HAP-1 (cell line): ENCODE measurements around the gene REPS1.

Experiments used
- DNase-seq, 2 experiments: peaks; one replicate each; pipeline ENCODE4 v3.0.0-alpha.2; 2016 to 2020; ENCODE audit warnings: low spot score in 2 of 2
- H3K27me3 ChIP-seq: fragments of 250-450 bp; sonication (Bioruptor Pico); 2 replicates; pipeline ENCODE4 v1.5.1; 2020; ENCODE audit warnings: low read depth, mild to moderate bottlenecking, moderate library complexity
- H3K36me3 ChIP-seq: fragments of 250-450 bp; sonication (Bioruptor Pico); replicated peaks from 2 replicates; pipeline ENCODE4 v1.5.1; 2020; ENCODE audit warnings: mild to moderate bottlenecking
- H3K4me1 ChIP-seq: fragments of 250-450 bp; sonication (Bioruptor Pico); 2 replicates; pipeline ENCODE4 v1.5.1; 2020; ENCODE audit warnings: mild to moderate bottlenecking
- H3K4me3 ChIP-seq: fragments of 250-450 bp; sonication (Bioruptor Pico); 2 replicates; pipeline ENCODE4 v1.5.1; 2020; ENCODE audit warnings: mild to moderate bottlenecking, moderate library complexity
- H3K9me3 ChIP-seq: fragments of 250-450 bp; sonication (Bioruptor Pico); 2 replicates; pipeline ENCODE4 v1.5.1; 2020; ENCODE audit warnings: mild to moderate bottlenecking, moderate library complexity
- in situ Hi-C: fragments of 300-500 bp; cut with MboI; formaldehyde crosslinking; loops from 3 replicates; pipeline ENCODE4 v1.14.3; 2020; ENCODE audit warnings: low sequenced_read_pairs, inconsistent platforms, mixed read lengths

The REPS1 gene

GRCh38 chr6:138914701-138915100, 73.4 kb downstream of the REPS1 start:
- Histone ChIP-seq H3K4me1 (no peaks in the 10 kb centered on the region), H3K4me3 (no peak overlapping the region)

GRCh38 chr6:138912308-138912707, 75.7 kb downstream of the REPS1 start:
- in situ Hi-C loops: no loop called here
- H3K4me3 ChIP-seq: no peak overlapping the region
- H3K4me1 ChIP-seq: no peaks in the 10 kb centered on the region
- DNase-seq: no peak
- H3K9me3 ChIP-seq: no peaks in the 10 kb centered on the region
- H3K27me3 ChIP-seq: no peaks in the 10 kb centered on the region
- peaks cover 56% of the 10 kb centered on the region for H3K36me3 ChIP-seq

More at GRCh38 chr6:138914701-138915100, 73.4 kb downstream of the REPS1 start:
- Histone ChIP-seq H3K36me3 (peaks cover 46% of the 10 kb centered on the region), H3K27me3 (no peaks in the 10 kb centered on the region), H3K9me3 (no peaks in the 10 kb centered on the region)
- no peak for DNase-seq
- in situ Hi-C loops: no loop called here

GRCh38 chr6:138909975-138910374, 78.1 kb downstream of the REPS1 start:
- H3K27me3 ChIP-seq: no peaks in the 10 kb centered on the region
- no peaks in the 10 kb centered on the region for H3K4me1 ChIP-seq
- no peak overlapping the region for H3K4me3 ChIP-seq
- H3K9me3 ChIP-seq: no peaks in the 10 kb centered on the region
- no peak for DNase-seq
- H3K36me3 ChIP-seq: peaks cover 58% of the 10 kb centered on the region
- in situ Hi-C loops: no loop called here

- no peak overlapping the region for H3K4me3 ChIP-seq
- H3K27me3 ChIP-seq: no peaks in the 10 kb centered on the region
- in situ Hi-C loops: no loop called here
- no peak for DNase-seq
- no peaks in the 10 kb centered on the region for H3K9me3 ChIP-seq
- H3K36me3 ChIP-seq: peaks cover 60% of the 10 kb centered on the region
- H3K4me1 ChIP-seq: no peaks in the 10 kb centered on the region
Observed at GRCh38 chr6:138909511-138909910, 78.5 kb downstream of the REPS1 start.

DNA sequence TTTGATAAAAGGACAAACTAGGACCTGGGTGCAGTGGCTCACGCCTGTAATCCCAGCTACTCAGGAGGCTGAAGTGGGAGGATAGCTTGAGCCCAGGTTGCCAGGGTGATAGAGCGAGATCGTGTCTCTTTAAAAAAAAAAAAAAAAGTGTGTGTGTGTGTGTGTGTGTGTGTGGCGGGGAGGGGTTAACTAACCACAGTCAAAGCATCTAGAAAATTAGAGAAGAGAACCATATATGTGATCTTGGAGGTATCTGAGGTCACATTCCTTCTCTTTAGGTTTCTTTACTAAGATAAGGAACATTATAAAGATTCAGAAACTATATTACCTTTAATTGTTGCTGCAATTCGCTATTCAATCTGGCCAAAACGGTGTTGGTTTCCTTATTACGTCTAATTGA, 80.9 kb downstream of the REPS1 start:
- Histone ChIP-seq H3K4me3 (no peak overlapping the region), H3K27me3 (no peaks in the 10 kb centered on the region), H3K9me3 (no peaks in the 10 kb centered on the region), H3K4me1 (no peaks in the 10 kb centered on the region), H3K36me3 (peaks cover 56% of the 10 kb centered on the region)
- no peak for DNase-seq
- in situ Hi-C loops: no loop called here

DNA sequence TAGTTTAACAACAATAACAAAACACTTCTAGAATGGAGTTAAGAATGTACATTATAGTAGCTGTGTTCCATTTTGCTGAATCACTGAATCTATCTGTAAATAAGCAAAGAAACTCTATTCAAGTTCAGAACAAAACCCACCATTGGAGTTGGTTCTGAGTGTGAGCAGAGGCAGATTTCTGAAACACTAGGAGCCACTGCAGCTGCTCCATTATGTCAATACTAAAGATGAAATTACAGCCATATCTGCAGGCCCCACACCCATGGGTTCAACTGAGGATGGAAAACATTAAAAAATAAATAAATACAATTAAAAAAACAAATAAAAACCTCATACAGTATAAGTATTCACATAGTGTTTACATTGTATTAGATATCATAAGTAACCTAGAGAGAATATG, 91.0 kb downstream of the REPS1 start:
- Histone ChIP-seq H3K4me1 (no peaks in the 10 kb centered on the region), H3K4me3 (no peak overlapping the region), H3K27me3 (no peaks in the 10 kb centered on the region), H3K9me3 (no peaks in the 10 kb centered on the region), H3K36me3 (peaks cover 9% of the 10 kb centered on the region; the same call in 1 of the 2 replicates)
- in situ Hi-C loops: no loop called here
- DNase-seq: no peak

- DNase-seq: no peak
- in situ Hi-C loops: no loop called here
- Histone ChIP-seq H3K36me3 (peaks cover 9% of the 10 kb centered on the region; the same call in 1 of the 2 replicates), H3K9me3 (no peaks in the 10 kb centered on the region), H3K4me1 (no peaks in the 10 kb centered on the region), H3K27me3 (no peaks in the 10 kb centered on the region), H3K4me3 (no peak overlapping the region)
Observed at GRCh38 chr6:138896104-138896756, 91.8 kb downstream of the REPS1 start.

DNA sequence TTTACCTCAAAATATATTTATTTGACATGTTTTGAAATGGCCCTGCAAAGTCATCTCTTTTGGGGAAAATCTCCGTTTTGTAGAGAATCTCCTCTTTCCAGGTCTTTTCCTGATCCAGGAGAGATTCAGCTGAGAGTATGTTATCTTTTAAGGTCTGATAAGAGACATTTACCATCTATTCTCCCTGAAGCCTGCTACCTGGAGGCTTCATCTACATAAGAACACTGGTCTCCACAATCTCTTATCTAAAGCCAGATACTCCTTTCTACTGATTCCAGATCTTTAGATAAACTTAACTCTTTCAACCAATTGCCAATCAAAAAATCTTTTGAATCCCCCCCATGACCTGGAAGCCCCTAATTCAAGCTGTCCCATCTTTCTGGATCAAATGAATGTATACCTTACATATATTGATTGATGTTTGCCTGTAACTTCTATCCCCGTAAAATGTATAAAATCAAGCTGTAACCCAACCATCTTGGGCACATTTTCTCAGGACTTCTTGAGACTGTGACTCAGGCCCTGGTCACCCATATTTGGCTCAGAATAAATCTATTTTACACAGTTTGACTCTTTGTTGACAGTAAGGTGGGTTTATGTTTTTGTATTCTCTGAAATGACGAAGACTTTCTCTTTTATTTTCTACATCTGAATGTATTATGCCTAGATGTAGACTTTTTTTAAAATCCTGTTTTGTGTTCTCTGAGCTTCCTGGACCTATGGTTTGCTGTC, 96.6 kb downstream of the REPS1 start:
- Histone ChIP-seq H3K9me3 (no peaks in the 10 kb centered on the region), H3K4me1 (no peaks in the 10 kb centered on the region), H3K36me3 (no peaks in the 10 kb centered on the region), H3K4me3 (no peak overlapping the region), H3K27me3 (0 out of 2 replicates have a peak, but pooled peaks cover 5% of the 10 kb centered on the region)
- in situ Hi-C loops: no loop called here
- DNase-seq: no peak

GRCh38 chr6:138885156-138885819, 102.8 kb downstream of the REPS1 start:
- no peaks in the 10 kb centered on the region for H3K4me1 ChIP-seq
- in situ Hi-C loops: no loop called here
- no peak for DNase-seq
- 0 out of 2 replicates have a peak, but pooled peaks cover 5% of the 10 kb centered on the region for H3K27me3 ChIP-seq
- H3K36me3 ChIP-seq: no peaks in the 10 kb centered on the region
- no peak overlapping the region for H3K4me3 ChIP-seq
- no peaks in the 10 kb centered on the region for H3K9me3 ChIP-seq

DNA sequence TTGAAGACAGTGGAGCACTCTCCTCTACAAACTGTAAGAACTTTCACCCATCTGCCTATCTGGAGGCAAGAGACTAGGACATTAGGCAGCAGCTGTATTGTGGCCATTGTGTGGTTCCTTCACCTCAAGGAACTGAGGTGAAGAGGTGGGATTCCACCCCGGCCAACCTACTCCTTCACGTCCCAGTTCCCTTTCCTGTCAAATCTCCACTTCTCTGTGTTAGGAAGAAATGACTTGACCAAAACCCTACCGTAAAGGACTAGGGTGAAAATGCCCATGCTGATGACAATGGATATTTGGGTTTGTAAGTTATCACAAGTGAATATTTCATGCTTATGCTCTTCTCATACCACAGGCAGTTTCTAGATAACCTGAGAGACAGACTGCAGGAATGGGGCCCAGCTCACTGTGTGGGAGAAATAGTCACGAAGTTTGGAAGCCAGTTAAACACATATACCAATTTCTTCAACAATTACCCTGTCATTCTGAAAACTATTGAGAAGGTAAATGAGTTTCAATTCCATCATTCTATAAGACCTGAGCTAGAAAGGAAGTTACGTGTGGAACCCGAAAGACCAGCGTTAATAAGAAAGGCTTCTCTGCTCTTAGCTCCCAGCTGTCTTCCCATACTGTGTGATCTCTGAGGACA, 105.6 kb downstream of the REPS1 start:
- Histone ChIP-seq H3K36me3 (no peaks in the 10 kb centered on the region), H3K4me3 (no peak overlapping the region), H3K9me3 (no peaks in the 10 kb centered on the region), H3K27me3 (0 out of 2 replicates have a peak, but pooled peaks cover under 1% of the 10 kb centered on the region), H3K4me1 (no peaks in the 10 kb centered on the region)
- in situ Hi-C loops: no loop called here
- no peak for DNase-seq

- no peaks in the 10 kb centered on the region for H3K36me3 ChIP-seq
- no peak for DNase-seq
- no peaks in the 10 kb centered on the region for H3K27me3 ChIP-seq
- H3K4me3 ChIP-seq: no peak overlapping the region
- no peaks in the 10 kb centered on the region for H3K9me3 ChIP-seq
- in situ Hi-C loops: no loop called here
- H3K4me1 ChIP-seq: peaks cover 5% of the 10 kb centered on the region; the same call in 1 of the 2 replicates
Observed at GRCh38 chr6:138873191-138873590, 114.9 kb downstream of the REPS1 start.

DNA sequence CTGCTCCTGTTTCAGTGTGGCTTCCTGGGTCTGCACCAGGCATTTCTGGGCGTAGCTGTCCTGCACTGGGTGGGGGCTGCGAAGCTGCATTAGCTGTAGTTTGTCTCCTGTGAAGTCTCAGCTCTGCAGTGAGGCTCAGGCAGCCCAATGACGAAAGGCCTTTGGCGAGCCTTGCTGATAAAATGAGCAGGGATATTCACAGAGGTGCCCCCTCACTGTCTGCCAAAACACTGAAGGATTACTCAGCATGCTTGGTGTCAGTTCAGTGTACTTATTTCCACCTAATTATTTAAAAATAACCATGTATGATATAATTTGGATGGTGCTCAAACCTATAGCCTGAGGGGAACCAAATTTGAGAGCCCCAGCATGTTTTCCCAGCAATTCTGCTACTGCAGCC, 118.7 kb downstream of the REPS1 start:
- Histone ChIP-seq H3K36me3 (no peaks in the 10 kb centered on the region), H3K27me3 (no peaks in the 10 kb centered on the region), H3K4me1 (peaks cover 5% of the 10 kb centered on the region; the same call in 1 of the 2 replicates), H3K9me3 (no peaks in the 10 kb centered on the region), H3K4me3 (no peak overlapping the region)
- in situ Hi-C loops: no loop called here
- no peak for DNase-seq

DNA sequence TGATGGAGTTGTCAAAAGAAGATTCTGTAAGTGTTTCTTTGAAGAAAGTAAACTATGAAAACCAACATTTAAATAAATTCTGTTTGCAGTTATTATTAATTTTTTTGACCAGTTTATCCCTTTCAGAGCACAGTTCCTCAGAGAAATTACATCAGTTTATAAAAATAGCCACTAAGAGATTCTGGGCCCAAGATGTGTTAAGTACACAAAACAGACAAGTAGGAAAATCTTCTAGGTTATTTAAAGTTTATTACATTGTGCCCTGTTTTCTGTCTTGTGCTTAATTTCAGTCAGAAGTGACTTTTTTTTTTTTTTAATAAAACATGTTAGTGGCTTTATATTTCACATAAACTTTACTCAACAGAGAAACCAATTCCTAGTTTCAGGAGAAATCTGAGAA, 119.9 kb downstream of the REPS1 start:
- Histone ChIP-seq H3K27me3 (no peaks in the 10 kb centered on the region), H3K36me3 (no peaks in the 10 kb centered on the region), H3K9me3 (no peaks in the 10 kb centered on the region), H3K4me3 (no peak overlapping the region), H3K4me1 (peaks cover 3% of the 10 kb centered on the region; the same call in 1 of the 2 replicates)
- DNase-seq: no peak
- in situ Hi-C loops: no loop called here
